Type B pancreatic cell (in vitro differentiated cells): ENCODE results near the gene CA12. TPM values are rescaled to one million over a fixed set of nuclear protein-coding genes. Genes with fewer than 3 reads are reported as not detected.
A peak's percentile ranks its signal among the peaks of the same experiment; 100 is the strongest.
"Not testable (repeated sequence)": the region's sequence is repeated elsewhere in the genome, so short reads cannot be mapped to it uniquely, and the experiment has no call there.

Experiments used
- DNase-seq: peaks from one replicate; pipeline ENCODE4 v3.0.0; 2021; ENCODE audit warnings: mixed read lengths; ENCODE audit not compliant: unreplicated experiment; ENCODE audit errors: extremely low spot score
- H3K27ac Mint-ChIP-seq: 2 replicates; pipeline ENCODE4 v1.8.0; 2021; ENCODE audit warnings: mild to moderate bottlenecking, mixed read lengths
- H3K27me3 Mint-ChIP-seq: 2 replicates; pipeline ENCODE4 v1.8.0; 2021; ENCODE audit warnings: mixed read lengths
- H3K36me3 Mint-ChIP-seq: 2 replicates; pipeline ENCODE4 v1.8.0; 2021; ENCODE audit warnings: mixed read lengths
- H3K4me1 Mint-ChIP-seq: one replicate; pipeline ENCODE4 v1.8.0; 2021; ENCODE audit warnings: mixed read lengths; ENCODE audit not compliant: unreplicated experiment
- H3K4me3 Mint-ChIP-seq: 2 replicates; pipeline ENCODE4 v1.8.0; 2021; ENCODE audit warnings: mild to moderate bottlenecking, mixed read lengths
- H3K9me3 Mint-ChIP-seq: 2 replicates; pipeline ENCODE4 v1.8.0; 2021; ENCODE audit warnings: mixed read lengths
- total RNA-seq: library from RNA; stranded (reverse); gene quantifications from 2 replicates; pipeline ENCODE4 v1.2.1, GENCODE V29; 2021; ENCODE audit warnings: low replicate concordance
- TF ChIP-seq, protein P1 (sequence below): fragments of 200-600 bp; sonication (generic); conservative IDR thresholded peaks from 2 replicates; pipeline ENCODE4 v1.5.0; 2021; ENCODE audit warnings: antibody characterized with exemption, mild to moderate bottlenecking

The CA12 gene
- total RNA-seq, 1 donor from 2014 or later = 5.5 TPM

DNA sequence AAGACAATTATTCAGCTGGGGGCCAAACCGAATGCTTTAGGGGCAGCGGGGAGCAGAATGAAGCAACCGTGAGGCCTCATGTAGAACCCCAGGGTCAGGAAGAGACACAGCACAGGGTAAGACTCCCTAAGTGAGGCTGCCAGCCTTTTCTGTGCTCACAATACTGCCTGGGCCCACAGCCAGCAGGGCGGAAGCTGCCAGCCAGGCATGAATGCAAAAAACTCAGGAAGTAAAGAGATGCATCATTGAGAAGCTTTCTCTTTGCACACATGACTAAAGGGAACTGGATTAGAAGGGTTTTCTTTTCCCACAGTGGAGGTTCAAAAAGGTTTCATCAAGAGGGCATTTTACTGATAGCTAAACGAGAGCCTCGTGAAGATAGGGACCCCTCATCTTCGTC, 33.3 kb downstream of the CA12 start:
- TF ChIP-seq, protein P1, sequence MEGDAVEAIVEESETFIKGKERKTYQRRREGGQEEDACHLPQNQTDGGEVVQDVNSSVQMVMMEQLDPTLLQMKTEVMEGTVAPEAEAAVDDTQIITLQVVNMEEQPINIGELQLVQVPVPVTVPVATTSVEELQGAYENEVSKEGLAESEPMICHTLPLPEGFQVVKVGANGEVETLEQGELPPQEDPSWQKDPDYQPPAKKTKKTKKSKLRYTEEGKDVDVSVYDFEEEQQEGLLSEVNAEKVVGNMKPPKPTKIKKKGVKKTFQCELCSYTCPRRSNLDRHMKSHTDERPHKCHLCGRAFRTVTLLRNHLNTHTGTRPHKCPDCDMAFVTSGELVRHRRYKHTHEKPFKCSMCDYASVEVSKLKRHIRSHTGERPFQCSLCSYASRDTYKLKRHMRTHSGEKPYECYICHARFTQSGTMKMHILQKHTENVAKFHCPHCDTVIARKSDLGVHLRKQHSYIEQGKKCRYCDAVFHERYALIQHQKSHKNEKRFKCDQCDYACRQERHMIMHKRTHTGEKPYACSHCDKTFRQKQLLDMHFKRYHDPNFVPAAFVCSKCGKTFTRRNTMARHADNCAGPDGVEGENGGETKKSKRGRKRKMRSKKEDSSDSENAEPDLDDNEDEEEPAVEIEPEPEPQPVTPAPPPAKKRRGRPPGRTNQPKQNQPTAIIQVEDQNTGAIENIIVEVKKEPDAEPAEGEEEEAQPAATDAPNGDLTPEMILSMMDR = no peak
- Mint-ChIP-seq H3K9me3 (no peaks in the 10 kb centered on the region), H3K4me1 (peaks cover 26% of the 10 kb centered on the region), H3K36me3 (no peaks in the 10 kb centered on the region), H3K27me3 (peaks cover 33% of the 10 kb centered on the region), H3K27ac (no peak overlapping the region), H3K4me3 (no peak overlapping the region)
- no peak for DNase-seq

DNA sequence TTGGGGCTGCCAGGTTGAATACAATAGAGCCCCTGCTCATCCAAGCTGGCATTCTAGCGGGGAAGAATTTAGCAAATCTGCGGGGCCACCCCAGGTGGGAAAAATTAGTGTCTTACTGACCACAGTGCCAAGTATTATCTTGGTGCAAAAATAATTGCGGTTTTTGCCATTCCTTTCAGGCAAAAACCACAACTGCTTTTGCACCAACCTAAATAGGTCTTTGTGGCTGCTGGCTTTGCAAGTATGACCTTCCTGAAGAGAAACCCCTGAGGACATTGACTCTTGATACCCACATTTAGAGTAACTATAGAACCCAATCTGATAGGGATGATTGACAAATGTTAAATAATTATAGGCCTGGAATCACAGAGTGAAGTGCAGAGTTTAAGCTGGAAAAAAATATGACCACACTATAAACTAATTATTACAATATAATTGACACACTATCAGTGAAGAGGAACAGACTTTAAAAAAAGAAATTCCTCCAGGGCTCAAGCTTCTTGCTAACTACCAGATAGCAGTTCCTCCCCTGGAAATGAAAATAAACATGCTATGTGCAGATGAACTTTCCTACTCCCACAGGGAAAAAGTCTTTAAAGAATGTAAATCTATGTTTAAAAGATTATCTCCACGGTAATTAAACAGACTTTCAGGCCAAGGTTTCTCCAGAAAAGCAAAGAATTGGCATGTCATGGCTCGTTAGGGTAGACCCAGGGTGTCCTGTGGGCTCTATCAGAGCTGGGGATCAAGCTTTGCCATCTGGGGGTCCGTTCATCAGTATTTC, 34.4 kb downstream of the CA12 start:
- no peak for DNase-seq
- no peak overlapping the region for H3K4me3 Mint-ChIP-seq
- TF ChIP-seq, protein P1 = no peak
- no peak overlapping the region for H3K27ac Mint-ChIP-seq
- H3K36me3 Mint-ChIP-seq = no peaks in the 10 kb centered on the region
- no peaks in the 10 kb centered on the region for H3K9me3 Mint-ChIP-seq
- peaks cover 26% of the 10 kb centered on the region for H3K4me1 Mint-ChIP-seq
- H3K27me3 Mint-ChIP-seq = peaks cover 30% of the 10 kb centered on the region

DNA sequence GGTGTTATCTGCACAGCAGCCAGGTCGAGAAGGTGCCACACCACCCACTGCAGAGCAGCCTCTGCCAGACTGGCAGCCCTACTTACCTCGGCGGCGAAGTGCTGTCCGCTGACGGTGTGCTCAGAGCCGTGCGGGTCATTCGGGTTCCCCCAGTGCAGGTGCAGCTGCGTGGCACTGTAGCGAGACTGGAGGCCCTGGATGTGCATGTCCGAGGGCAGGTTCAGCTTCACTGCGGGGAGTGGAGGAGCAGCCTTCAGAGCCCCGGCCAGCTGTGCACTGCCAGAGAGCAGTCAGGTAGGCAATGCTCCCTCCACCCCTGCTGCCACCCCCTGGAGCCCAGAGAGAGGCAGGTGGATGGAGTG, 36.3 kb downstream of the CA12 start:
- H3K27me3 Mint-ChIP-seq = peaks cover 32% of the 10 kb centered on the region
- peaks cover 26% of the 10 kb centered on the region for H3K4me1 Mint-ChIP-seq
- no peak overlapping the region for H3K27ac Mint-ChIP-seq
- H3K4me3 Mint-ChIP-seq = no peak overlapping the region
- H3K36me3 Mint-ChIP-seq = no peaks in the 10 kb centered on the region
- H3K9me3 Mint-ChIP-seq = no peaks in the 10 kb centered on the region
- TF ChIP-seq, protein P1 = no peak
- DNase-seq = no peak

DNA sequence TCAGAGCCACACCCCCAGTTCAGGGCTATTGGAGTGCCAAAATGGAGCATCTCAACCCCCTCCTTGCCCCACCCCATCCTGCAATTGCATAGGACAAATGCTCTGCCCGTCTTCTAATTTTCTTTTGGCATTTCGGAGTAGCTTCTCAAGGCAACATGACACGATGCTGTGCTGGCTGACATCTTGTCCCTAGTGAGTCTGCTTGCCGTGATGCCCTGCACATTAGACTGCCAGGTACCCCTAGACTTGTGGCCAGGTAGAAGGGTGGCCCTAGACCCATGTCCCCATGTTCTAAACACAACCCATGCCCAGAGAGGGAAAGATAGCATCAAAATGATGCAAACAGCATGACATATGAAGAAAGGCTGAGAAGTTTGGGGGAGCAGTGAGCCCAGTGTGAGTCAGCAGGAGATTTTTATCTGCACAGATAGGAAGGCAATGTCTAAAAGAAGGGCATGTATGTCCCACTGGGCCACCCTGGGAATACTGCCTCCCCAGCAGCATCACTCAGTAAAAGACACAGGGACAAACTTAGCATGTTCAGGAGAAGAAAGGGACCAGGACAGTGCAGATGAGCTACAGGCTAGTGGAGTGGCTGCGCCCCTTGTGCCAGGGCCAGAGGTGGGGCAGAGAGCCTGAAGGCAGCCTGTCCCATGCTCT, 36.8 kb downstream of the CA12 start:
- no peak for DNase-seq
- H3K27me3 Mint-ChIP-seq = peaks cover 37% of the 10 kb centered on the region
- peaks cover 26% of the 10 kb centered on the region for H3K4me1 Mint-ChIP-seq

DNA sequence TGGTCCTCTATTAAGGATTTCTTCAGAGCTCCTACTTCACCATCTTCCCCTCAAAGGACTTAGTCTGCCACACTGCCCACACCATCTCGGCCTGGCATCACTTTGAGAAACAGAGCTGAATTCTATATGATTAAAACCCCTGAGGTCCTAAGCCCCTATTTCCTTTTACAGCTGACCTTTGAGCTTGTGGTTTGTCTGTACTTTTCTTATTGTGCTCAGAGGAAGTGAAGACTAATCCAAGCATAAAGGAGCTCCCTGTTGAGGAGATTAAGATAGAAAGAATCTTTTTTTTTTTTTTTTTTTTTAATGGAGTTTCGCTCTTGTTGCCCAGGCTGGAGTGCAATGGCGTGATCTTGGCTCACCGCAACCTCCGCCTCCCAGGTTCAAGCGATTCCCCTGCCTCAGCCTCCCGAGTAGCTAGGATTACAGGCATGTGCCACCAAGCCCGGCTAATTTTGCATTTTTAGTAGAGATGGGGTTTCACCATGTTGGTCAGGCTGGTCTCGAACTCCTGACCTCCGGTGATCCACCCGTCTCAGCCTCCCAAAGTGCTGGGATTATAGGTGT, 38.6 kb downstream of the CA12 start:
- Mint-ChIP-seq H3K4me1 (peaks cover 26% of the 10 kb centered on the region), H3K27me3 (peaks cover 36% of the 10 kb centered on the region)
- DNase-seq, H3K9me3 Mint-ChIP-seq, H3K4me3 Mint-ChIP-seq, H3K27ac Mint-ChIP-seq, H3K36me3 Mint-ChIP-seq: not testable (repeated sequence)

More for the DNA sequence above, 36.8 kb downstream of the CA12 start:
- Mint-ChIP-seq H3K9me3 (no peaks in the 10 kb centered on the region), H3K36me3 (no peaks in the 10 kb centered on the region), H3K27ac (peak overlapping the region; percentile 14), H3K4me3 (no peak overlapping the region)
- TF ChIP-seq, protein P1 = no peak

DNA sequence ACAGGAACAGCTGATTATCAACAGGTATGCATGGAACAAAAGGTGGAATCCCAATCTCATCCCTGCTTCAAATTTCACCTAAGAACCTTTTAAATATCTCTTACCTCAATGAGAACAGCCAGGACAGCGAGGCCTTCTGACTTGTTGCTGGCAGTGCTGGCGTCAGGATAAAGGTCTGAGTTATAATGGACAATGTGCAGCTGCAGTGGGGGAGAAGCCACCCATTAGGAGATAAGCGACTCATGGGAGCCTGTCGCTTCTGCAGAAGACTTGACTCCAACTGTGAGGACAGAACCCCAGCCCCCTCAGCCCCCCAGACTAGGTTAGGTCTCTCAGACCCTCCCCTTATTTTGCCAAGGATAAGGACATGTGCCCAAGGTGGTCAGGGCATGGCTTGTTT, 39.7 kb downstream of the CA12 start:
- Mint-ChIP-seq H3K4me1 (peaks cover 19% of the 10 kb centered on the region), H3K4me3 (no peak overlapping the region), H3K9me3 (no peaks in the 10 kb centered on the region), H3K27ac (no peak overlapping the region), H3K36me3 (no peaks in the 10 kb centered on the region), H3K27me3 (peaks cover 35% of the 10 kb centered on the region)
- TF ChIP-seq, protein P1 = no peak
- DNase-seq = no peak
